Measurements from ENCODE around the gene SUMO3. TPM values are rescaled to one million over a fixed set of nuclear protein-coding genes. Genes with fewer than 3 reads are reported as not detected.

SUMO3 gene
- total and polyA plus RNA-seq, 12 donors = 21.1 to 92.3 (median 72.1) TPM

- H3K27ac ChIP-seq = no peak overlapping the region
- no peaks in the 10 kb centered on the region for H3K36me3 ChIP-seq (replicated peaks in 1 of 2)
- TF ChIP-seq CTCF (IDR thresholded peaks at IDR 0.05) (no peak), POLR2A (IDR thresholded peaks at IDR 0.05) (no peak)
- H3K9me3 ChIP-seq (replicated peaks in 1 of 3) = no peaks in the 10 kb centered on the region
- H3K4me3 ChIP-seq = no peak overlapping the region
- no peak for DNase-seq
- no peaks in the 10 kb centered on the region for H3K27me3 ChIP-seq
- WGBS, 4 donors = 82 to 96% (median 92%) methylated on average over 4 to 6 of the region's 6 CpGs
- H3K4me1 ChIP-seq (replicated peaks in 1 of 2) = no peaks in the 10 kb centered on the region
- intact Hi-C loops (cut with DNase I) = loop anchor here in 1 of 2 donors (10.0 kb wide), 1 partner anchor 203 kb away; the partner anchor contains the start of genes KRTAP10-2 and KRTAP10-3
Observed at GRCh38 chr21:44757731-44758130, 60.1 kb downstream of the SUMO3 start.

- Histone ChIP-seq H3K9me3 (replicated peaks in 1 of 3) (no peaks in the 10 kb centered on the region), H3K27ac (no peak overlapping the region), H3K4me3 (no peak overlapping the region), H3K27me3 (no peaks in the 10 kb centered on the region), H3K36me3 (replicated peaks in 1 of 2) (no peaks in the 10 kb centered on the region), H3K4me1 (replicated peaks in 1 of 2) (no peaks in the 10 kb centered on the region)
- TF ChIP-seq POLR2A (IDR thresholded peaks at IDR 0.05) (no peak), CTCF (IDR thresholded peaks at IDR 0.05) (no peak)
- DNase-seq = no peak
- intact Hi-C loops (cut with DNase I) = loop anchor here in 1 of 2 donors (10.0 kb wide), 1 partner anchor 202 kb away; the partner anchor contains the start of genes KRTAP10-2 and KRTAP10-3
- WGBS, 4 donors = 85 to 92% (median 89%) methylated on average over 23 of the region's 23 CpGs
Observed at GRCh38 chr21:44756423-44757185, 61.3 kb downstream of the SUMO3 start.

Other genes starting within 250 kb of the SUMO3 start
- gene KRTAP10-4, start 244.3 kb downstream of the SUMO3 start, total RNA-seq = not detected
- gene KRTAP10-4, start 244.3 kb downstream of the SUMO3 start, polyA plus RNA-seq = not detected
- not detected for gene KRTAP10-5, start 237.5 kb downstream of the SUMO3 start, total RNA-seq
- not detected for gene KRTAP10-5, start 237.5 kb downstream of the SUMO3 start, polyA plus RNA-seq
- gene KRTAP10-6, start 225.6 kb downstream of the SUMO3 start, total RNA-seq = not detected
- not detected for gene KRTAP10-6, start 225.6 kb downstream of the SUMO3 start, polyA plus RNA-seq
- not detected for gene KRTAP10-7, start 217.5 kb downstream of the SUMO3 start, total RNA-seq
- not detected for gene KRTAP10-7, start 217.5 kb downstream of the SUMO3 start, polyA plus RNA-seq
- not detected for gene KRTAP10-8, start 206.0 kb downstream of the SUMO3 start, total RNA-seq
- not detected for gene KRTAP10-8, start 206.0 kb downstream of the SUMO3 start, polyA plus RNA-seq
- gene KRTAP10-9, start 191.0 kb downstream of the SUMO3 start, total RNA-seq = not detected
- not detected for gene KRTAP10-9, start 191.0 kb downstream of the SUMO3 start, polyA plus RNA-seq
- not detected for gene KRTAP10-10, start 180.7 kb downstream of the SUMO3 start, total RNA-seq
- gene KRTAP10-10, start 180.7 kb downstream of the SUMO3 start, polyA plus RNA-seq = not detected
- not detected for gene KRTAP10-11, start 171.6 kb downstream of the SUMO3 start, total RNA-seq
- not detected for gene KRTAP10-11, start 171.6 kb downstream of the SUMO3 start, polyA plus RNA-seq
- gene KRTAP12-4, start 163.4 kb downstream of the SUMO3 start, total RNA-seq = not detected
- gene KRTAP12-4, start 163.4 kb downstream of the SUMO3 start, polyA plus RNA-seq = not detected
- not detected for gene KRTAP12-3, start 160.1 kb downstream of the SUMO3 start, total RNA-seq
- not detected for gene KRTAP12-3, start 160.1 kb downstream of the SUMO3 start, polyA plus RNA-seq
- gene KRTAP12-2, start 151.1 kb downstream of the SUMO3 start, total RNA-seq = not detected
- not detected for gene KRTAP12-2, start 151.1 kb downstream of the SUMO3 start, polyA plus RNA-seq
- gene KRTAP12-1, start 135.9 kb downstream of the SUMO3 start, total RNA-seq = not detected
- not detected for gene KRTAP12-1, start 135.9 kb downstream of the SUMO3 start, polyA plus RNA-seq
- gene KRTAP10-12, start 120.9 kb downstream of the SUMO3 start, total RNA-seq = not detected
- gene KRTAP10-12, start 120.9 kb downstream of the SUMO3 start, polyA plus RNA-seq = not detected
- gene TSPEAR, start 106.5 kb downstream of the SUMO3 start, total RNA-seq = not detected
- not detected for gene TSPEAR, start 106.5 kb downstream of the SUMO3 start, polyA plus RNA-seq
- 10 to 100 TPM; 50.8 to 99.9 (median 74.0) TPM for gene UBE2G2, start 16.2 kb downstream of the SUMO3 start, total RNA-seq
- gene UBE2G2, start 16.2 kb downstream of the SUMO3 start, polyA plus RNA-seq = 10 to 100 TPM; 44.8 to 72.8 (median 63.7) TPM
- gene PTTG1IP, start 55.6 kb upstream of the SUMO3 start, total RNA-seq = 100 to 1,000 TPM; 114 to 467 (median 222) TPM
- 100 to 1,000 TPM; 110 to 138 (median 118) TPM for gene PTTG1IP, start 55.6 kb upstream of the SUMO3 start, polyA plus RNA-seq
- 100 to 1,000 TPM in 4 of 9 donors, 10 to 100 TPM in 4, 1 to 10 TPM in 1; 6.3 to 212 (median 96.7) TPM for gene ITGB2, start 102.8 kb upstream of the SUMO3 start, total RNA-seq
- 100 to 1,000 TPM in 2 of 3 donors, 10 to 100 TPM in 1; 10.9 to 249 (median 101) TPM for gene ITGB2, start 102.8 kb upstream of the SUMO3 start, polyA plus RNA-seq
- 10 to 100 TPM; 11.1 to 45.3 (median 25.3) TPM for gene SLX9, start 122.0 kb upstream of the SUMO3 start, total RNA-seq
- gene SLX9, start 122.0 kb upstream of the SUMO3 start, polyA plus RNA-seq = 10 to 100 TPM; 13.1 to 22.8 (median 21.4) TPM